SW 1271 (cell line): ENCODE results near the gene ECE2.
"Not testable (repeated sequence)": the region's sequence is repeated elsewhere in the genome, so short reads cannot be mapped to it uniquely, and the experiment has no call there.

Experiments
- DNase-seq, 2 experiments: peaks; one replicate each; lab custom pipeline; 2025; lab: John Stamatoyannopoulos, UW

The ECE2 gene

DNA sequence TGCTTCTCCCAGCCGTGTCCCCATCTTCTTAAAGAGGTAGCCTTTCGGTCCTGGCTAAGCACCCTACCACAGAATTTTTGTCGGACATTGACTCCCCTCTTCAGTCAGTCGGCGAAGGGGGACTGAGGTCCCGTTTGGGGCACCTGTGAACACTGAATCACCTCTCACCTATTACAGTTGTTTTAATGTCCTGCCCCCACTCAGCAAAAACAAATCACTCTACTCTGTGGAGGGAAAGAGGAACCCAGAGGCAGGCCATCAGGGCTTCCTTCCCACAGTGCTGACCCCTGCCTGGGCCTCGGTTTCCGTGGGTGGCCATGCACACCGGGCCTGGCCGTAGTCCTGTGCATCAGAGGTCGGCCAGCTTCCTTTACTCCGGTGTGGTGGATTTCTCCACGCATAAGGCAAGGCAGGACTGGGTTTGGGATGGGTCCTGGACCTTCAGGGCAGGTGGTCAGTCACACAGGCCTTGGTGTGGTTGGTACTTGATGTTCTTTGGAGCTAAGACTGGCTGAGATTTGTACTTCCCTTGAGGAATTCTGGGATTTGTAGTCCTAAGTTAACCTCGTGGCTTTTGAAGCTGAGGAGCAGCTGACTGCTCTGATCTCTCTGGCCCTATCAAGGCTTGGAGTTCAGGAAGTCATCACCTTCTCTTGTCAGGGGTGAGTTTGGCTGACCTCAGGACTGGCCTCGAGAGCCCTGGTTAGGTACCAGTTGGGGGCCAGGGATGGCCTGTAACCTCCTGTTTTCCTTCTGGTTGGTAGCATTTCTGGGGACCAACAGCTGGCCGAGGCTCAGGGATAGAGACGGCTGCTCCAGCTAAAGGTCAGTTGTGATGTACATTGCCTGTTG, 61.0 kb downstream of the ECE2 start:
- DNase-seq = peak; percentile 32 to 48

GRCh38 chr3:184337399-184337714, 61.5 kb downstream of the ECE2 start, which contains the start of gene FAM131A:
Gene FAM131A, plus strand, starts transcription at chr3:184337600. Its CDS starts 31 bp downstream, at chr3:184337631.
- DNase-seq = no peak

DNA sequence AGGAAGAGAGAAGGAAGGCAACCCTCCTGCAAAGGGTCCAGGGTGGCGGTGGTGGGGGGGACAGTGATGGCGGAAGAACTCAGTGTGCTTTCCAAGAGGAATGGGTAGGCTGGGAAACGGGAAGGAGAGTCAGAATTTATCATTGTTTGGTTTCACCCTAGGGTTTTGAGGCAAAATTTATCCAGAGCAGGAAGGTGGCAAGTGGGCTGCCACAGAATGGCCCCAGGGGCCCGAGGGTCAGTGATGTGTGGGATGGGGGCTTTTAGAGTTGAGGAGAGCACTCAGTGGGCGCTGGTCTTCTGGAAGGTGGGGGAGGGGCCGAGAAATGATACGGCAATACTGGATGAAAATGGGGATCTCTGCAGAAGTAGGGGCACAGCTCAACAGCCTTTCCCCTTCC, 62.2 kb downstream of the ECE2 start:
- no peak for DNase-seq

GRCh38 chr3:184338511-184338945, 62.7 kb downstream of the ECE2 start:
- no peak for DNase-seq

GRCh38 chr3:184339001-184339400, 63.2 kb downstream of the ECE2 start:
- DNase-seq = no peak

GRCh38 chr3:184339451-184340135, 63.8 kb downstream of the ECE2 start:
- DNase-seq = not testable (repeated sequence)

GRCh38 chr3:184341925-184342324, 66.1 kb downstream of the ECE2 start:
- DNase-seq = no peak
